DND-41 (cell line): ENCODE measurements around the gene SH3GLB1.

Experiments
- ATAC-seq: fragments of 200-7000 bp; cut with Tn5 transposase; 3 replicates; pipeline ENCODE4 v1.9.1; 2021; ENCODE audit warnings: low read depth; ENCODE audit not compliant: insufficient read depth
- DNase-seq: peaks from one replicate; pipeline ENCODE4 v3.0.0-alpha.2; 2020
- H2AFZ ChIP-seq: 2 replicates; pipeline ENCODE4 v1.6.0; 2012; ENCODE audit warnings: low read depth, low read length
- H3K27ac ChIP-seq: 2 replicates; pipeline ENCODE4 v1.5.1; 2012; ENCODE audit warnings: low read length, inconsistent platforms
- H3K27me3 ChIP-seq: fragments of 200-600 bp; sonication (generic); 2 replicates; pipeline ENCODE4 v1.6.0; 2012; ENCODE audit warnings: low read length, mild to moderate bottlenecking, inconsistent platforms; ENCODE audit not compliant: insufficient read depth, poor library complexity
- H3K36me3 ChIP-seq: 2 replicates; pipeline ENCODE4 v1.5.1; 2012; ENCODE audit warnings: low read length, inconsistent platforms; ENCODE audit not compliant: insufficient read depth
- H3K4me1 ChIP-seq: 2 replicates; pipeline ENCODE4 v1.5.1; 2012; ENCODE audit warnings: mild to moderate bottlenecking, low read length; ENCODE audit not compliant: insufficient read depth
- H3K4me2 ChIP-seq: 2 replicates; pipeline ENCODE4 v1.6.0; 2012; ENCODE audit warnings: mild to moderate bottlenecking, moderate library complexity, low read length, inconsistent platforms; ENCODE audit not compliant: insufficient read depth
- H3K4me3 ChIP-seq, 2 experiments: fragments of 200-600 bp in 1 of 2; shearing (Covaris generic) in 1 of 2; 2 replicates each; pipeline ENCODE4 v1.5.1; 2012 to 2016; ENCODE audit warnings: inconsistent platforms in 2 of 2, low read length in 2 of 2, mild to moderate bottlenecking in 2 of 2, low read depth in 1 of 2, moderate library complexity in 1 of 2
- H3K79me2 ChIP-seq: 2 replicates; pipeline ENCODE4 v1.6.0; 2012; ENCODE audit warnings: low read length, inconsistent platforms; ENCODE audit not compliant: insufficient read depth
- H3K9ac ChIP-seq: 2 replicates; pipeline ENCODE4 v1.6.0; 2012; ENCODE audit warnings: low read depth, mild to moderate bottlenecking, inconsistent platforms, low read length, moderate library complexity
- H3K9me3 ChIP-seq: 2 replicates; pipeline ENCODE4 v1.5.1; 2012; ENCODE audit warnings: low read length, moderate library complexity, mild to moderate bottlenecking, inconsistent platforms; ENCODE audit not compliant: insufficient read depth, severe bottlenecking
- H4K20me1 ChIP-seq: 2 replicates; pipeline ENCODE4 v1.6.0; 2012; ENCODE audit warnings: low read length; ENCODE audit not compliant: insufficient read depth
- CTCF ChIP-seq: IDR thresholded peaks from 2 replicates; pipeline ENCODE4 v1.5.1; 2012; ENCODE audit warnings: borderline replicate concordance, low read length, moderate library complexity, mild to moderate bottlenecking; ENCODE audit not compliant: poor library complexity, severe bottlenecking; ENCODE audit errors: extremely low read depth
- EZH2 ChIP-seq: IDR thresholded peaks from 3 replicates; pipeline ENCODE4 v1.6.1; 2012; ENCODE audit warnings: borderline replicate concordance, low read depth, mild to moderate bottlenecking, moderate library complexity, low read length, inconsistent platforms; ENCODE audit not compliant: severe bottlenecking

The SH3GLB1 gene

DNA sequence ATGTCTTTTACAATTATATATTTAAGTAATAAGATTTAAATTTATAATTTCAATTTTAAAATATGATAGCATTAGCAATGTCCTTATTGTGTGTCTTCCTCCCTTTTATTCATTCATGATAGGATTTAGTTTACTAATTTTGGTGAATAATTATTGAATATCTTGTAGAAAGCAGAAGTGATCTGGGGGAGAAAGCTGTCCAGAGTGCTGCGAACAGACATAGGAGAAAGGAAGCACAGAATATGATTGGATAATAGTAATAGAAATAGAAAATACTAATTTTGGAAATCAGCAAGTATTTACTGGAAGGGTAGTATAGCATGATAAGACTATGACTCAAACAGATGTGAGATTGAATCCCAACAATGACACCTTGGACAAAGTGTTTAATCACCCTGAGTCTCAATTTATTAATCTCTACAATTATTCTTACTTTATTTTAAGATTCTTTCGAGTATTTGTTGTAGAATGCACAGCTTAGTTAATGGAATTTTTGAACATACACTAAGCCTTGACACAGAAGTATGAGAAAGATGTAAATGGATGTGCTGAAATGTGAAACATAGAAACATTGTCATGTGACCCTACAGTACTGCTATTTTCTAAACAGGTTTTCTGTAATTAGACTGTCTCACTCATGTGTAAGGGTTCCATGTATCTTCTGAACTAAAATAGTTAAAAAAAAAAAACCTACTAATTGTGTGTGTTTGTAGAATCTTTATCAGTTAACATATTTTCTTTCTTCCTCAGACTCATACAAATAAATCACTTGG lies 7.9 kb downstream of the SH3GLB1 start:
- Histone ChIP-seq H3K9ac (no peak overlapping the region), H4K20me1 (peaks cover 23% of the 10 kb centered on the region; the same call in 1 of the 2 replicates), H3K27me3 (no peaks in the 10 kb centered on the region), H3K9me3 (no peaks in the 10 kb centered on the region), H3K79me2 (peaks cover 97% of the 10 kb centered on the region), H3K4me3 (no peak overlapping the region), H3K36me3 (peaks cover 17% of the 10 kb centered on the region; the same call in 1 of the 2 replicates), H3K4me2 (no peak overlapping the region), H2AFZ (no peak overlapping the region), H3K4me1 (peaks cover 9% of the 10 kb centered on the region), H3K27ac (no peak overlapping the region)
- ATAC-seq, result no peak
- no peak for TF ChIP-seq CTCF
- no peak for TF ChIP-seq EZH2
- DNase-seq, result no peak

- Histone ChIP-seq H3K9ac (no peak overlapping the region), H3K27me3 (no peaks in the 10 kb centered on the region), H3K27ac (no peak overlapping the region), H3K36me3 (peaks cover 28% of the 10 kb centered on the region), H3K4me2 (no peak overlapping the region), H4K20me1 (peaks cover 22% of the 10 kb centered on the region; the same call in 1 of the 2 replicates), H3K4me3 (no peak overlapping the region), H2AFZ (no peak overlapping the region), H3K9me3 (no peaks in the 10 kb centered on the region), H3K4me1 (no peaks in the 10 kb centered on the region; the same call in 1 of the 2 replicates), H3K79me2 (peaks cover 94% of the 10 kb centered on the region)
- TF ChIP-seq EZH2, result no peak
- no peak for TF ChIP-seq CTCF
- DNase-seq (no peak), ATAC-seq (no peak)
Measured at GRCh38 chr1:86713477-86713876, 9.1 kb downstream of the SH3GLB1 start.

DNA sequence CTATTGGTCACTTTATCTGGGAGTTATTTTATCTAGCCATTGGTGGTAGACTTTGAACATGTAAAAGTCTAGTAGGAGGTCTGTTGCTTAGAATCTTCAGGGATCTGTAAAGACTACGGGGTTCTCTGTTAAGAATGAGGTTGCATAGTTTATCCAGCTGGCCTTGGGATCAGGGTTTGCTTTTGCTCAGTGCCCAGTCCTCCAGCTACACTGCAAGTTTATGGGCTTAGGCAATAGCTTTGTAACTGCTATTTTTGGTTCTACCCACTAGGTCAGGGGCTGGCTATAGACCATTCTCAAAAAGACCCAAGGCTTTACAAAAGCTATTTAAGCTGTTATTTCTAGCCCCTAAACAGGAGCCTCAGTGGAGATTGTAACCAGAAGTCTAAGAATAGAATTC lies 9.8 kb downstream of the SH3GLB1 start:
- Histone ChIP-seq H2AFZ (no peak overlapping the region), H4K20me1 (peaks cover 22% of the 10 kb centered on the region; the same call in 1 of the 2 replicates), H3K4me3 (no peak overlapping the region), H3K27ac (no peak overlapping the region), H3K9ac (no peak overlapping the region), H3K27me3 (no peaks in the 10 kb centered on the region), H3K4me1 (no peaks in the 10 kb centered on the region; the same call in 1 of the 2 replicates), H3K4me2 (no peak overlapping the region), H3K36me3 (peaks cover 29% of the 10 kb centered on the region), H3K9me3 (no peaks in the 10 kb centered on the region), H3K79me2 (peaks cover 89% of the 10 kb centered on the region)
- ATAC-seq (no peak), DNase-seq (no peak)
- TF ChIP-seq CTCF, result no peak
- TF ChIP-seq EZH2, result no peak
